ENCODE results near the gene GADD45G. TPM values are rescaled to one million over a fixed set of nuclear protein-coding genes. Genes with fewer than 3 reads are reported as not detected.

GADD45G gene
- total RNA-seq, 2 experiments from 2014 or later: 40.0 to 40.4 TPM

DNA sequence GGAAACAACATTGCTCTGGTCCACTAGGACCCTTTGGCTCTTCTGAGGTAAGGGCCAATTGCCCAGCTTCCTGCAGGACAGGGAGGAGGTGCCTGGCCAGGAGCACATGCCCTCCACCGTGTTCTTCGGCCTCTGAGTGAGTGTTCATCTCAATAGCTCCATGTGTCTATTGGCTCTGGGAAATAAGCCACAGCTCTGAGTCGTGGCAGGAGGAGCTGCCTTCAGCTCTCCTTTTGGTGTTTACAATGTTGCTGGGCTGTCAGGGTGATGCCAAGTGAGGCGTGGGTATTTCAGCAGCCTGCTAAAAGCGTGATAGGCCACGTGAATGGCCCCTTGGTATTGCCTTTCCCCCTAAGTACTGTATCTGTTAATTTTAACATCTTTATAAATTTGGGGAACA, 26.6 kb downstream of the GADD45G start:
- ChIA-PET POLR2A (no interaction called here), CTCF (no interaction called here)
- peaks cover 12% of the 10 kb centered on the region for H3K4me1 Mint-ChIP-seq
- no peak overlapping the region for H3K27ac Mint-ChIP-seq
- no peak overlapping the region for H3K4me3 Mint-ChIP-seq
- H3K9me3 Mint-ChIP-seq: no peaks in the 10 kb centered on the region
- DNase-seq: no peak
- H3K27me3 Mint-ChIP-seq: peaks cover 16% of the 10 kb centered on the region
- no peaks in the 10 kb centered on the region for H3K36me3 Mint-ChIP-seq (ENCODE audit: low read depth)

DNA sequence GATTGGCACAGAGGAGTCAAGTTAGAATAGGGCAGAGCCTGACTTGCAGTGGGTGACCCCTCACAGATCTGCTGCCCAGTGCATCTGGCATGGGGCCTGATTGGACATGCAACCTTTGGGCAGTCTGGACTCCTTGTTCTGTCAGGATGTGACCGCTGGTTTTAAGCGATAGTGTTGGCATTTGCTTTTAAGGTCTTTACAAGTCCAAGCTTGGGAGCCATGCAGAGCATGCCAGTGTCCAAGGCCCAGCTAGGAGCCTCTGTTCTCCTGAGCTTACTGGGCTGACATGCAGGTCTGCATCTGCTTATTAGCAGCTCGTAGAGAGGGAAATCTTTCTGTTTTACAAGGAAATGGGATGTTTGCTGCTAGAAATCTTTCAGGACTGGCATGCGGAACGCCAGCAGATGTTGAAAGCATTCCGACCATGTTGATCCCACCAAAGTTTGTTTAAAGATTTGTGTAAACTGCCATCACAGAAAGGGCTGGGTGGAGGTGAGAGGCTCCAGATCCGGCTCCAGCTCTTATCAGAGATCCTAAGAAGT, 27.5 kb downstream of the GADD45G start:
- ChIA-PET CTCF (no interaction called here), POLR2A (no interaction called here)
- Mint-ChIP-seq H3K4me1 (peaks cover 12% of the 10 kb centered on the region), H3K27ac (no peak overlapping the region), H3K27me3 (peaks cover 10% of the 10 kb centered on the region), H3K36me3 (ENCODE audit: low read depth) (no peaks in the 10 kb centered on the region), H3K4me3 (no peak overlapping the region), H3K9me3 (no peaks in the 10 kb centered on the region)
- no peak for DNase-seq

DNA sequence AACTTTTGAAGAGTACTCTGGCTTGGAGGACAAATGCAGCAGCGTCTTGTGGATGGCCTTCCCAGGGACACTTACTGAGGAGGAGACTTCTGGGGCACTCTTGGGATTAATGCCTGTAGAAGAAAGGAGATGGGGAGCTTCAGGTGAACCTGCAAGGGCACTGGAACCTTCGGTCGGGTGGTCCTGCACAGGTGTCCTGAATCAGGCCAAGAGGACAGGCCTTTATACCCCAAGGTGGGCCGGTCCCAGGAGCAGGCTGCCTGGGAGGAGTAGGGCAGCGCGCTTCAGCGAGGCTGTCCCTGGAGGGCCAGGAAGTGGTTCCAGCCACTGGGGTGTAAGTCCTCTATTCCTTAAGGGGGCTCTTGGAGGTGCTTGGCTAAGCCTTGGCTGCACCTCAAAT, 27.9 kb downstream of the GADD45G start:
- POLR2A ChIA-PET: no interaction called here
- H3K4me1 Mint-ChIP-seq: peaks cover 12% of the 10 kb centered on the region
- CTCF ChIA-PET: no interaction called here
- no peaks in the 10 kb centered on the region for H3K36me3 Mint-ChIP-seq (ENCODE audit: low read depth)
- no peak for DNase-seq
- no peaks in the 10 kb centered on the region for H3K9me3 Mint-ChIP-seq
- peaks cover 8% of the 10 kb centered on the region for H3K27me3 Mint-ChIP-seq
- H3K27ac Mint-ChIP-seq: no peak overlapping the region
- no peak overlapping the region for H3K4me3 Mint-ChIP-seq

DNA sequence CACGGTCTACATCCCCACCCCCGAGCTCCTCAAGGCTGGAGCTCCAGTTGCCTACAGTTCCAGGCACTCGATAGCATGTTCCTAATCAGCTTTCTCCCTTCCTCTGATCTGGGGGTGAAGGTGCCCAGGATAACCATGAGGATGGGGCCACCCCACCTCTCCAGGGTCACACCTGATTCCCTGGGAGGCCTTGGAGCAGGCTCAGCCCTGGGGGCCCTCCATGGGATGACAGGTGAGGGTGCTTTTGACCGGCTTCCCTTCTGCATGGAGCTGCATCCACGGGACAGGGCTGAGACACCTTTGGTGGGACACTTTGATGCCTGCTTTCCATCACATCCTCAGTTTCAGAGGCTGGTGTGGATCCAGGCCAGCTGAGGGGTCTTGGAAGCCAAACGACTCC, 28.6 kb downstream of the GADD45G start:
- DNase-seq: no peak
- no peak overlapping the region for H3K27ac Mint-ChIP-seq
- POLR2A ChIA-PET: no interaction called here
- H3K4me3 Mint-ChIP-seq: no peak overlapping the region
- no peaks in the 10 kb centered on the region for H3K36me3 Mint-ChIP-seq (ENCODE audit: low read depth)
- H3K4me1 Mint-ChIP-seq: peaks cover 12% of the 10 kb centered on the region
- peaks cover 8% of the 10 kb centered on the region for H3K27me3 Mint-ChIP-seq
- CTCF ChIA-PET: no interaction called here
- no peaks in the 10 kb centered on the region for H3K9me3 Mint-ChIP-seq

GRCh38 chr9:89633920-89634319, 29.1 kb downstream of the GADD45G start:
- Mint-ChIP-seq H3K4me1 (peaks cover 8% of the 10 kb centered on the region), H3K36me3 (ENCODE audit: low read depth) (no peaks in the 10 kb centered on the region), H3K27ac (no peak overlapping the region), H3K4me3 (no peak overlapping the region), H3K9me3 (no peaks in the 10 kb centered on the region), H3K27me3 (peaks cover 8% of the 10 kb centered on the region)
- ChIA-PET CTCF (no interaction called here), POLR2A (no interaction called here)
- no peak for DNase-seq

DNA sequence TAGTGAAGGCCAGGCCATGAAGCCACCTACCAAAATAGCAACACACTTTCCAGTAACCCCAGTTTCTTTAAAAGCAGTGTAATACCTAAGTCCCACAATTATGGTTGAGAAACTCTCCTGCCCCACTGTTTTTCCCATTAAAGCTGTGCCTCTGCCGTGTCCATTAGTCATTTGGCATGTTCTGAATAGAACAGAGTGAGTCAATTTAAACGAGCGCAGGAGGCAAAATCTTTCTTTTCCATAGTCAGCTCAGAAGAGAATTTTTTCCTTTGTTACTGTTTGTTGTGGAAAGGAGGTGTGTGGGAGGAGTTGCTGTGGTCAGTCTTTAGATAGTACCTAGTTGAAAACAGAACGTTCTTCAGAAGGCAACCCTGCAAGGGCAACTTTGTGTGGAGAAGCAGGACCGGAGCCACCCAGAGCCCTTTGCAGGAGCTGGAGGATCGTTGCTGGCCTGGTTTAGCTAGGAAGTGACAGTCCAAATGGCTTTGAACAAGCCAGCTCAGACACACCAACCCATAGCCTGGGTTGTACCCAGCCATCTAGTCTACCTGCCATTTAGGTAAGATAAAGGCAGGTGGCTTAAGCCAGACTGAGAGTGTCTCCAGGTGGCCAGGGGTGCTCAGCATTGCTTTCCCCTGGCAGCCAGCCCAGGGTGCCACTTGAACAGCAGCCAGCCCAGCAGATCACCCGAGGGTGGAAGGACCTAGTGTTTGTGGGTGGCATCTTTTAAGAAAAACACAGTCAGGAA, 30.4 kb downstream of the GADD45G start:
- ChIA-PET CTCF (interaction anchor here (0.8 kb wide), 1 partner anchor 219 kb away, joined by 3 read pairs; no protein-coding TSS in a partner anchor), POLR2A (interaction anchor here (1.0 kb wide), 1 partner anchor 15 kb away, joined by 4 read pairs; no protein-coding TSS in a partner anchor)
- Mint-ChIP-seq H3K4me1 (no peaks in the 10 kb centered on the region), H3K27ac (no peak overlapping the region), H3K27me3 (peaks cover 5% of the 10 kb centered on the region), H3K9me3 (no peaks in the 10 kb centered on the region), H3K4me3 (no peak overlapping the region), H3K36me3 (ENCODE audit: low read depth) (no peaks in the 10 kb centered on the region)
- DNase-seq: no peak

GRCh38 chr9:89635816-89636215, 31.0 kb downstream of the GADD45G start:
- Mint-ChIP-seq H3K27ac (no peak overlapping the region), H3K36me3 (ENCODE audit: low read depth) (no peaks in the 10 kb centered on the region), H3K4me3 (no peak overlapping the region), H3K27me3 (peaks cover 5% of the 10 kb centered on the region), H3K9me3 (no peaks in the 10 kb centered on the region), H3K4me1 (no peaks in the 10 kb centered on the region)
- CTCF ChIA-PET: no interaction called here
- POLR2A ChIA-PET: interaction anchor here (1.0 kb wide), 1 partner anchor 16 kb away, joined by 4 read pairs; no protein-coding TSS in a partner anchor
- no peak for DNase-seq

DNA sequence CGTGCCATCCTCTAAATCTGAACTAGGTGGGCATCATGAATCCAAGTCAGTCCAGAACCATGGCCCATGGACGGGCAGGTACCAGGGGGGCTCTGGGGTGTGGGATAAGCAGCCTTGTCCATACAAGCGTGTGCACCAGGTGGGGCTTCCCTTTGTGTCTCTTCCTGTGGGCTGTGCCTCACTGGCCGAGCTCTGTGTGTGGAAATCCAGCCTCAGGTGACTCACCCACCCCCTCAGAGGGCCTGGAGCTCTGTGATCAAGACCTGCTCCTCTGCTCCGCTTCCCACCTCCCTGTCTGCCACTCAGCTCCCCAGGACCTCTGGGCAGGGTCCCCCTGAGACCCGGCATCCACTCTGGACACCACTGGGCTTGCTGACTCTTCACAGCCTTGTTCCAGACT, 33.0 kb downstream of the GADD45G start:
- no peaks in the 10 kb centered on the region for H3K4me1 Mint-ChIP-seq
- H3K9me3 Mint-ChIP-seq: no peaks in the 10 kb centered on the region
- no peak overlapping the region for H3K4me3 Mint-ChIP-seq
- no peak overlapping the region for H3K27ac Mint-ChIP-seq
- peaks cover 5% of the 10 kb centered on the region for H3K27me3 Mint-ChIP-seq
- ChIA-PET CTCF (interaction anchor here (1.6 kb wide), 1 partner anchor 79 kb away, joined by 3 read pairs; no protein-coding TSS in a partner anchor), POLR2A (no interaction called here)
- no peaks in the 10 kb centered on the region for H3K36me3 Mint-ChIP-seq (ENCODE audit: low read depth)
- DNase-seq: no peak

GRCh38 chr9:89638359-89638758, 33.5 kb downstream of the GADD45G start:
- no peak overlapping the region for H3K27ac Mint-ChIP-seq
- ChIA-PET POLR2A (no interaction called here), CTCF (interaction anchor here (1.6 kb wide), 1 partner anchor 78 kb away, joined by 3 read pairs; no protein-coding TSS in a partner anchor)
- no peaks in the 10 kb centered on the region for H3K36me3 Mint-ChIP-seq (ENCODE audit: low read depth)
- no peaks in the 10 kb centered on the region for H3K4me1 Mint-ChIP-seq
- no peaks in the 10 kb centered on the region for H3K9me3 Mint-ChIP-seq
- no peak overlapping the region for H3K4me3 Mint-ChIP-seq
- no peak for DNase-seq
- peaks cover 5% of the 10 kb centered on the region for H3K27me3 Mint-ChIP-seq

GRCh38 chr9:89638893-89639292, 34.1 kb downstream of the GADD45G start:
- H3K36me3 Mint-ChIP-seq (ENCODE audit: low read depth): no peaks in the 10 kb centered on the region
- DNase-seq: no peak
- H3K4me3 Mint-ChIP-seq: no peak overlapping the region
- no peak overlapping the region for H3K27ac Mint-ChIP-seq
- no peaks in the 10 kb centered on the region for H3K4me1 Mint-ChIP-seq
- ChIA-PET CTCF (interaction anchor here (1.6 kb wide), 1 partner anchor 78 kb away, joined by 3 read pairs; no protein-coding TSS in a partner anchor), POLR2A (interaction anchor here (0.6 kb wide), 1 partner anchor 104 kb away, joined by 3 read pairs; no protein-coding TSS in a partner anchor)
- no peaks in the 10 kb centered on the region for H3K9me3 Mint-ChIP-seq
- H3K27me3 Mint-ChIP-seq: peaks cover 5% of the 10 kb centered on the region

GRCh38 chr9:89639367-89639795, 34.6 kb downstream of the GADD45G start:
- H3K27me3 Mint-ChIP-seq: peaks cover 9% of the 10 kb centered on the region
- DNase-seq: no peak
- H3K27ac Mint-ChIP-seq: no peak overlapping the region
- H3K4me1 Mint-ChIP-seq: no peaks in the 10 kb centered on the region
- ChIA-PET POLR2A (interaction anchor here (0.6 to 1.2 kb wide), 2 partner anchors 16 to 104 kb away, joined by 3 read pairs; no protein-coding TSS in a partner anchor), CTCF (no interaction called here)
- no peaks in the 10 kb centered on the region for H3K36me3 Mint-ChIP-seq (ENCODE audit: low read depth)
- no peak overlapping the region for H3K4me3 Mint-ChIP-seq
- no peaks in the 10 kb centered on the region for H3K9me3 Mint-ChIP-seq

DNA sequence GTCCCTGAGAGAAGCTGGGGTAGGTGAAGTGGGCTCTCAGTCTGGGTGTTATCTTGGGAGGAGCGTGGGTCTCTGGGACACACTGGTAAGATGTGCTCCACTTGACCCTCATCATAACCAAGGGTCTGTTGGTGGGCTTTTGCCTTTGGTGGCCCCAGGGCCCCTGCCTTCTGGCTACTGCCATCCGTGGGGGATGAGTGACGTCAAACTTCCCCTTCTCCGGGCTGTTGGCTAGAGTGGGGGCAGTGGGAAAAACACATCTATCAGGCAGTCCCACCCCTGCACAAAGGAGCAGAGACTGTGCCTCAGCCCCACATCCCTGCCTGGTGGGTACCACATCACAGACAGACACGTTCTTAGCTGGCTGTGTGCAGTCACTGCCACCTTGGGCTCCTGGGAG, 35.1 kb downstream of the GADD45G start:
- H3K4me3 Mint-ChIP-seq: no peak overlapping the region
- ChIA-PET CTCF (no interaction called here), POLR2A (interaction anchor here (1.2 kb wide), 1 partner anchor 17 kb away, joined by 3 read pairs; no protein-coding TSS in a partner anchor)
- H3K27me3 Mint-ChIP-seq: peaks cover 6% of the 10 kb centered on the region
- no peak for DNase-seq
- no peaks in the 10 kb centered on the region for H3K36me3 Mint-ChIP-seq (ENCODE audit: low read depth)
- no peaks in the 10 kb centered on the region for H3K9me3 Mint-ChIP-seq
- no peak overlapping the region for H3K27ac Mint-ChIP-seq
- no peaks in the 10 kb centered on the region for H3K4me1 Mint-ChIP-seq

- Mint-ChIP-seq H3K27ac (no peak overlapping the region), H3K36me3 (ENCODE audit: low read depth) (no peaks in the 10 kb centered on the region), H3K4me3 (no peak overlapping the region), H3K27me3 (peaks cover 8% of the 10 kb centered on the region), H3K4me1 (no peaks in the 10 kb centered on the region), H3K9me3 (no peaks in the 10 kb centered on the region)
- POLR2A ChIA-PET: interaction anchor here (1.2 kb wide), 1 partner anchor 17 kb away, joined by 3 read pairs; no protein-coding TSS in a partner anchor
- CTCF ChIA-PET: no interaction called here
- no peak for DNase-seq
These were observed 35.5 kb downstream of the GADD45G start for GRCh38 chr9:89640361-89640760.

DNA sequence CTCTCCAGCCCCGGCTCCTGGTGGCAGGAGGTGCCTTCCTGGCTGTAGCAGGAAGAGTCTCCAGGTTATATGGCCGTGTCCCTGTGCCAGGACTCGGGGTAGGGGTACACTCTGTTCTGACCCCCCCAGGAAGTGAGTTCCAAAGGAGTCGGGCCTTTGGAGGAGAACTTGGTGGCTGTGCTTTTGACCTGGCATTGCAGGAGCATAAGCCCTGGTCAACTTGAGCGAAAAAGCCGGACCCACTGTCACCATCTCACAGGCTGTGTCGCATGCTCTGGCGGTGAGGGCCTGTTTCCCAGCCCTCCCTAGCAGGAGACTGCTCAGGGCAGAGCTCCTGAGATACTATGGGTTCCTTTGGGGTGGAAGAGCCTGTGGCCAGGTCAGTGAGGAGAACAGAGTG, 36.0 kb downstream of the GADD45G start:
- CTCF ChIA-PET: no interaction called here
- Mint-ChIP-seq H3K9me3 (no peaks in the 10 kb centered on the region), H3K27me3 (peaks cover 10% of the 10 kb centered on the region), H3K27ac (no peak overlapping the region), H3K4me3 (no peak overlapping the region), H3K36me3 (ENCODE audit: low read depth) (no peaks in the 10 kb centered on the region), H3K4me1 (no peaks in the 10 kb centered on the region)
- no peak for DNase-seq
- POLR2A ChIA-PET: no interaction called here
